SK-N-SH treated with all-trans-retinoic acid at 6 μM for 48 hours (cell line): ENCODE data around the gene TOB2.

Source experiments
- ARNTL ChIP-seq: fragments of 450-650 bp; formaldehyde crosslinking; IDR thresholded peaks from 2 replicates; pipeline ENCODE4 v1.5.0; 2020; ENCODE audit warnings: low read depth, mild to moderate bottlenecking, moderate library complexity, borderline replicate concordance
- CSDC2 ChIP-seq: fragments of 250-450 bp; sonication (Bioruptor Pico); IDR thresholded peaks from 2 replicates; pipeline ENCODE4 v1.5.0; 2020; ENCODE audit warnings: mild to moderate bottlenecking, moderate library complexity
- PATZ1 ChIP-seq: fragments of 250-450 bp; sonication (Bioruptor Pico); IDR thresholded peaks from 2 replicates; pipeline ENCODE4 v1.8.0; 2020; ENCODE audit warnings: mild to moderate bottlenecking, moderate library complexity, borderline replicate concordance
- RARB ChIP-seq: fragments of 250-450 bp; sonication (Bioruptor Pico); IDR thresholded peaks from 2 replicates; pipeline ENCODE4 v1.8.0; 2021; ENCODE audit warnings: mild to moderate bottlenecking, moderate library complexity
- ZC3H10 ChIP-seq: fragments of 250-450 bp; sonication (Bioruptor Pico); IDR thresholded peaks from 2 replicates; pipeline ENCODE4 v1.5.1; 2021; ENCODE audit warnings: mild to moderate bottlenecking, moderate library complexity

- no peak for TF ChIP-seq PATZ1
- no peak for TF ChIP-seq CSDC2 (CRISPR knock-in tag)
- TF ChIP-seq ZC3H10: no peak
- TF ChIP-seq RARB (CRISPR knock-in tag): no peak
- TF ChIP-seq ARNTL (CRISPR knock-in tag): no peak
Measured at GRCh38 chr22:41411021-41411851, 35.4 kb downstream of the TOB2 start.
